ENCODE results near the gene AGRN.

AGRN gene

DNA sequence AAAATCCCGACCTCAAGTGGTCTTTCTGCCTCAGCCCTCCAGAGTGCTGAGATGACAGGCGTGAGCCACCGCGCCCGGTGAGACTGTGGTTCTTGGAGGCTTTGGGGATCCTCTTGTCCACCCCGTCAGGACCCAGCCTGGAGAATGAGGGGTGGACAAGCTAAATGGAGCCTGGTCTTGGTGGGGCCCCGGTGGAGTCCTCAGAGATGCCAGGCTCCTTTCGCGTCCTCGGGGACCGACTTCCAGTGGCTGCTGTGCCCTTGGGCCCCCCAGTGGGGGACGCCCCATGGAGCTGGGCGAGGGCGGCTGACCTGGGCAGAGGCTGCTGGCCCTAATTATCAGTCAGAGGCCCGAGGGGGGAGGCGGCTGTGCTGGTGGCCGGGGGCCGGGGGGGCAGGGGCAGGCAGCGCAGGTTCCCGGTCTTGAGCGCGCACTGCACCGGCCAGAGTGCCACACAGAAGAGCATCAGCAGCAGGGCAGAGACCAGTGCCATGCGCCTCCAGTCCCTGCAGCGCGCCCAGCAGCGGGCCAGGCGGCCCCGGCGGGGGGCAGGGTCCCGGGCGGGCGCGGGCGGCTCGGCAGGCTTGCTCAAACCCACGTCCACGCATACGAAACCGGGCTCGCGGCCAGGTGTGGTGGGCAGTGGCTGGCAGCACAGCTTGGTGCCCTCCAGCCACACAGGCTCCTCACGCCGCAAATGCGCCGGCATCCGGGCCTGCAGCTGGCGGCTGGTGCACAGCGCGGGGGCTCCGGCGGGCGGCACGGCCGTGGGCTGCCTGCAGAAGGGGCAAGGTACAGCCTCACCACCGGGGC lies 51.8 kb downstream of the AGRN start:
- TF ChIP-seq, protein P1, sequence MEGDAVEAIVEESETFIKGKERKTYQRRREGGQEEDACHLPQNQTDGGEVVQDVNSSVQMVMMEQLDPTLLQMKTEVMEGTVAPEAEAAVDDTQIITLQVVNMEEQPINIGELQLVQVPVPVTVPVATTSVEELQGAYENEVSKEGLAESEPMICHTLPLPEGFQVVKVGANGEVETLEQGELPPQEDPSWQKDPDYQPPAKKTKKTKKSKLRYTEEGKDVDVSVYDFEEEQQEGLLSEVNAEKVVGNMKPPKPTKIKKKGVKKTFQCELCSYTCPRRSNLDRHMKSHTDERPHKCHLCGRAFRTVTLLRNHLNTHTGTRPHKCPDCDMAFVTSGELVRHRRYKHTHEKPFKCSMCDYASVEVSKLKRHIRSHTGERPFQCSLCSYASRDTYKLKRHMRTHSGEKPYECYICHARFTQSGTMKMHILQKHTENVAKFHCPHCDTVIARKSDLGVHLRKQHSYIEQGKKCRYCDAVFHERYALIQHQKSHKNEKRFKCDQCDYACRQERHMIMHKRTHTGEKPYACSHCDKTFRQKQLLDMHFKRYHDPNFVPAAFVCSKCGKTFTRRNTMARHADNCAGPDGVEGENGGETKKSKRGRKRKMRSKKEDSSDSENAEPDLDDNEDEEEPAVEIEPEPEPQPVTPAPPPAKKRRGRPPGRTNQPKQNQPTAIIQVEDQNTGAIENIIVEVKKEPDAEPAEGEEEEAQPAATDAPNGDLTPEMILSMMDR (IDR thresholded peaks at IDR 0.05; ENCODE audit: insufficient read depth, low read depth, low read length, missing control alignments) = no peak
- H3K4me3 ChIP-seq (ENCODE audit: low read depth, low read length) = no peak overlapping the region
- DNase-seq (ENCODE audit: low read depth) = no peak

DNA sequence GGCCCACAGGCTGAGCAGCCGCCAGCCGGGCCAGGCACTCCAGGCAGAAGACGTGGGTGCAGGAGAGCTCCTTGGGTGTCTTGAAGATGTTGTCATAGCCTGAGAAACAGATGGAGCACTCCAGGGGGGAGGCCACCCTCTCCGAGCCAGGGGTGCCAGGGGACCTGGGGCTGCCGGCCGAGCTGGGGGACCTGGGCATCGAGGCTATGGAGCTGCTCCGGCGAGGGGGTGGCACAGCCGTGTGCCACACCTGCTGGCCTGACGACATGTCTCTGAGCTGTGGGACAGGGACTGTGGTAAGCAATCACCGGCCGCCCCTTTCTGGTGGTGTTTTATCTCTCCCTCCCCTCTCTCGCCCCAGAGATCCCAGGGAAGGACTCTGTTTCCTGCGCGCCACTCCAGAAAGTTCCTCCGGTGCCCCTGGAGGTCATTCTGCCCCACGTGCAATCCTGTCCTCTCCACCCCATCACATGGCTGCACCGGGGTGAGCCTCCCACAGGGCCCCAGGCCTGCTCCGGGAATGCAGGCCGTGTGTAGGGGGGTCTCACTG lies 52.5 kb downstream of the AGRN start:
- no peak overlapping the region for H3K4me3 ChIP-seq (ENCODE audit: low read depth, low read length)
- DNase-seq (ENCODE audit: low read depth) = no peak
- TF ChIP-seq, protein P1 (IDR thresholded peaks at IDR 0.05; ENCODE audit: insufficient read depth, low read depth, low read length, missing control alignments) = no peak

DNA sequence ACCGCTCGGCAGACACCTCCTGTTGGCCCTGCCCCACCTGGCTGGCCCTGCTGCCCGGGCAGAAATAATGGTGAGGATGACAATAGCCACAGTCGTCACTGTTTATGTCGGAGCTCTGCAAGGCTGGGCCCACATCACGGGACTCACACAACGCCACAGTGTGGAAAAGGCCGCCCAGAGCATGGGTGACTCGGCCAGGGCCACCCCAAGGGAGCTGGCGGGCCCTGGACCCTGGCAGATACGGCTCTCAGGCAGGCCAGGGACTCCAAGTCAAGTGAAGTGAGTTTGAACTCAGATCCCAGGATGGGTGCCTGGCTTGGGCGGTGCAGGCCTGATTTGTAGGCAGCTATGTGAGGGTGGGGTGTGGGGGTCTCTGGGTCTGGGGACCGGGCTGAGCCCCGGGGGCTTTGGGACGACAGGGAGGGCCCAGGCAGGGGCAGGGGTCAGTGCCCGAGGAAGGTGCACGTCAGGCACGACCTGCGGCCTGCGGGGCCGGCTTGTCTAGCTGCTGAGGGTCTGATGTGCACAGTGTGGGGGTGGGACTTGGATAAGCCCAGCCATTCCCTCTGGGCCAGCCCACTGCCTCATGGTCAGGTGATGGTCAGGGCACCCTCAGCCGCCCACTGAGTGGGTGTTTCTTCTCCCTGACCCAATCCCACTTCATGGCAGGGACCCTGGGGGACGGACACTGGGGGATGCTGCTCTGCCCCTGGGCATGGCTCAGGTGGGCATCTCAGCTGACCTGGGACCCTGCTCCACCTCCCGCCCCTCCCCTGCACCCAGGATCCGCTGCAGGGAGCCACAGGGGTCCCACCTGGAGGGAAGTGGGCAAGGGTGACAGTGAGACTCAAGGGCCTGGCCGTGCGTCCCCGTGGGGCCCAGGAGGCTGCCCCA lies 53.2 kb downstream of the AGRN start:
- DNase-seq (ENCODE audit: low read depth) = no peak
- H3K4me3 ChIP-seq (ENCODE audit: low read depth, low read length) = no peak overlapping the region
- TF ChIP-seq, protein P1 (IDR thresholded peaks at IDR 0.05; ENCODE audit: insufficient read depth, low read depth, low read length, missing control alignments) = no peak

DNA sequence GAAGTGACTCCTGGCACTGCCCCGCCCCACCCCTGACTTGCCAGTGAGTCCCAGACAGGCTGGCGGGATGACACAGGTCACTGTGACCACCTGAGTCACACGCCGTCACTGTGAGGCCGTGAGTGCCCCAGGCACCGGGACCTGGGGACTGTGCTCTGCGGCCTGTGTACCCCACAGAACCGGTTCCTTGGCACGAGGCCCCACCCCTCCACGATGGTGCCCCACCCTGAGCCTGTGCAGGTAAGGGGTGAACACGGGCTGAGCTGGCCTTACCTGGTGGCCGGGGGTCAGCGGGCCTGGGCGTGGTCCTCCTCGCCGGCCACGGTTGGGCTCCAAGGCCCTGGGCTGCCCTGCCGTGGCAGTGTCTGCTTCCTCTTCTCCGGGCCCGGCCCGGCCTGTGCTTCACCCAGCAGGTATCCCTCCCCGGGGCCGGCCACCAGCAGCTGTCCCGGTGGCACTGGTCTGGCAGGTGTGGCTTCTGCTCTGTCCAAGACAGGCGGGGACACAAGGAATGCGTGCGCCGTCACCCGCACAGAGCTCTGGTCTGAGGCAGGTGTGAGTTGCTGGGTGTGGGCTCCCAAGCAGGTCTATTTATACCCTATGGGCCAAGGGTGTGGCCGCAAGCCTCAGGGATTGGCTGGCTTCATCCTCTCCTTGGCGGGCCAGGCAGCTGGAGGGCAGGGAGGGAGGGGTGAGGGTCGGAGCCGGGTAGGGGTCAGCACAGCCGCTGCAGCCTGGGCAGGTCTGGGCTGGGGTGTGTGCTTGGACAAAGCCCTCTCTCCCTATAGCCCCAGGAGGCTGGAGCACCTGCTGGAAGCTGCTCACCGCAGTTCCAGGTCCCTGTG lies 54.0 kb downstream of the AGRN start, which contains the start of gene RNF223:
Gene RNF223, minus strand, starts transcription at position 564 of the 845 bp plus-strand sequence. CDS start 1,740 bp downstream, outside the sequence.
- no peak for DNase-seq (ENCODE audit: low read depth)
- TF ChIP-seq, protein P1 (IDR thresholded peaks at IDR 0.05; ENCODE audit: insufficient read depth, low read depth, low read length, missing control alignments) = no peak
- no peak within 1 kb of the TSS for H3K4me3 ChIP-seq (ENCODE audit: low read depth, low read length)

DNA sequence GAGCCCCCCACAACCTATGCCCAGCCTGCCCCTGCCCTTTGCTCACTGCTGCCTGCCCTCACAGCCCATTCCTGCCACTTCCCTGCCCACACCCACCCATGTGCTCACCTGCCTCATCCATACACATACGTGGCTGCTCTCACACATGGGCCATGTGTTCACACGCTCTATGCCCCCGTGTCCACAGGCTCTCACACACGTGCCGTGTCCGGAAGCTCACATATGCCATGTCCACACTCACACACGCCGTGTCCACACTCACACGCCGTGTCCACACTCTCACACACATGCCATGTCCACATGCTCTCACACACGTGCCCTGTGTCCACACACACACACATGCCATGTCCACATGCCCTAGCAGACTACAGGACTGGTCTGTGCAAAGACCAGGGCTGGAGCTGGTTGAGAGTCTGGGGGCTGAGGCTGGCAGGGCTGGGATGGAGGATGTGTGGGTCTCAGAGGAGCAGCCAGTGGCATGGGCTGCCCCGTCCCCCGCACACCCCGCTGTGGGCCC lies 54.8 kb downstream of the AGRN start:
- H3K4me3 ChIP-seq (ENCODE audit: low read depth, low read length) = no peak overlapping the region
- DNase-seq (ENCODE audit: low read depth) = no peak
- TF ChIP-seq, protein P1 (IDR thresholded peaks at IDR 0.05; ENCODE audit: insufficient read depth, low read depth, low read length, missing control alignments) = no peak
